GM19099 (cell line): ENCODE measurements around the gene CDC20B.

Experiments
- POLR2A ChIP-seq: IDR thresholded peaks from 3 replicates; pipeline ENCODE4 v1.6.1; 2011; ENCODE audit warnings: low read depth; ENCODE audit not compliant: insufficient read length; ENCODE audit errors: extremely low read depth

Gene CDC20B

GRCh38 chr5:55140908-55141665 lies 31.9 kb downstream of the CDC20B start:
- no peak for TF ChIP-seq POLR2A

GRCh38 chr5:55136521-55136920 lies 36.5 kb downstream of the CDC20B start:
- no peak for TF ChIP-seq POLR2A

- no peak for TF ChIP-seq POLR2A
These were observed 38.8 kb downstream of the CDC20B start for GRCh38 chr5:55134053-55134722.

- no peak for TF ChIP-seq POLR2A
These were observed 49.6 kb downstream of the CDC20B start for GRCh38 chr5:55123365-55123764.

- TF ChIP-seq POLR2A = no peak
These were observed 58.9 kb downstream of the CDC20B start for GRCh38 chr5:55114061-55114460.

GRCh38 chr5:55113327-55113726 lies 59.6 kb downstream of the CDC20B start:
- TF ChIP-seq POLR2A = no peak

GRCh38 chr5:55110217-55110616 lies 62.8 kb downstream of the CDC20B start:
- TF ChIP-seq POLR2A = no peak

- TF ChIP-seq POLR2A = no peak
These were observed 64.3 kb downstream of the CDC20B start for GRCh38 chr5:55108661-55109060.

- no peak for TF ChIP-seq POLR2A
These were observed 67.9 kb downstream of the CDC20B start for GRCh38 chr5:55104946-55105701.

- no peak for TF ChIP-seq POLR2A
These were observed 68.8 kb downstream of the CDC20B start for GRCh38 chr5:55104036-55104772.

GRCh38 chr5:55102348-55102747 lies 70.6 kb downstream of the CDC20B start, which contains the start of gene GZMA:
Gene GZMA, plus strand, starts transcription at chr5:55102646. Its CDS starts 37 bp downstream, at chr5:55102683.
- no peak for TF ChIP-seq POLR2A

GRCh38 chr5:55101556-55102276 lies 71.3 kb downstream of the CDC20B start:
- no peak for TF ChIP-seq POLR2A

GRCh38 chr5:55096861-55097260 lies 76.1 kb downstream of the CDC20B start:
- no peak for TF ChIP-seq POLR2A

GRCh38 chr5:55096182-55096581 lies 76.8 kb downstream of the CDC20B start:
- TF ChIP-seq POLR2A = no peak
